ENCODE data around the gene HIRA.

The HIRA gene

DNA sequence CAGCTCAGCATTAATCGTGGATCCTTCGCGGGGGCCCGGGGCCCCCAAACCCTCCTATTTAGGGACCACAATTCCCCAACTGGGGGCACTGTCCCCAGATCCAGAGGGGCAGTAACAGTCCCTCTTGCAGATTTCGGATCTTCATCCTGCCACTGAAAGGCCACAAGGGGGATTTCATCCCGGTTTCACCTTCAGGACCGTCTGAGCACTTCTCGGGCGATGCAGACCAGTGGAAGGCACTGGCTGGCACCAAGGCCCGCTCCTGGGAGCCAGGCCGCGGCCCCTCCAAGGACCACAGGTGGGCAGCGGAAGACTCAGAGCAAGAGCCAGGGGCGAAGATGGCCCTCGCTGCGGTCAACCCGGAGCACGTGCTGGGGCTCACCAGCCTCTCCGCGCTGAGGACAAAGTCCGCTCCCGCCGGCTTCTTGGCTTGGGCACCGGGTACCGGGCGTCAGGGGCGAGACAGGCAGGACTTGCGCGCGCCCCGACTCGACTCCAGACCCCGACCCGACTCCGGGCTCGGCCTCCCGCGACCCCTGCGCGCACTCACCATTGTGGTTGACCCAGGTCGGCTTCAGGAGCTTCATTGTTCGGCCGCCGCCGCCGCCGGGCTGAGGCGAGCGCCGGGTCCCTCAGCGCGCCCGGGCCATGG is 517 bp downstream of the HIRA start:
- peak overlapping the region; percentile 8 for H3K9ac ChIP-seq (ENCODE audit: low read length)
- H3K27me3 ChIP-seq (ENCODE audit: control insufficient read depth, insufficient read depth, low read length), result no peaks in the 10 kb centered on the region
- peaks cover 12% of the 10 kb centered on the region for H3K36me3 ChIP-seq (ENCODE audit: control insufficient read depth, insufficient read depth, low read length)
- peaks cover 14% of the 10 kb centered on the region for H3K4me1 ChIP-seq (ENCODE audit: control insufficient read depth, insufficient read depth, low read length)
- H3K27ac ChIP-seq (ENCODE audit: low read depth, low read length), result no peak overlapping the region
- peak overlapping the region; percentile 91 for H3K4me3 ChIP-seq (ENCODE audit: low read length)

DNA sequence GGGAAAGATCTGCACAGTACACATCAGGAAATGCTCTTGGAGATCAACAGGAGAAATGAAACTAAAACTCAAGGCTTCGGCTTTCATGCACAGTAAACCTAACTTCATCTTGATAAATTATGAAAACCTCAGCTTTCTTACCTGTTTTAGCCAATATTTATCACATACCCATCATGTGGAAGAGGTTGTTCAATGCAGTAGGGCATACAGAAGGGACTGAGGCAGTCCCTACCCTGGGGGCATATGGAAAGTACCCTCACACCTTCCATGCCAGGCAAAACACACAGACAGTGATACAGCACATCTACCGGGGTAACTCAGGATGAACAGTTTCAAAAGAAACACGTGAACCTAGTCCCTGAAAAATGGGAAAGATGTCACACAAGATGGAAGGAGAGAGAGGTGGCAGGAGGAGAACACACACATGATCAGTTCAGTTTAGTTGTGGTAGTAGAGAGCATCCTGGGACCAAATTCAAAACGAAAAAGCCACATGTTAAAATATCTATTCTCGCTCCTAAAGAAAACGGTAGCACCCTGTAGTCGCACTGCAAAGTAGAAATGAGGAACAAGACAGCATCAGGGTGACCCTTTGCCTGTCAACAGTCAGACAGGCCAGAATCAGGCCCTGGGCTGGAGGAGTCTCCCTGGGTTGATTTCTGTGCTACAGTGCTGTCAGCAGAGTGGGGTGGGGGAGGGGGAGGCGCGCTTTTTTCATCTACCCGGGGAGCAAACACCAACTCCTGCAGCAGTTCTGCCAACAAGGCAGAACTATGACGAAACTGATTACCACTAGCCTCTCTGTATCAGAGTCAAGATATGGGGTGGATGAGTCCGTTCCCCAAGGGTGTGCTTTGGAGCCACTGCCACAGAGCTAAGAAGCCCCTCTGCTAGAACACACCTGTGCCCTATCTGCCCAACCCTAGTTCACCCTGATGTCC is 1.3 kb downstream of the HIRA start:
- peak overlapping the region; percentile 91 for H3K4me3 ChIP-seq (ENCODE audit: low read length)
- H3K36me3 ChIP-seq (ENCODE audit: control insufficient read depth, insufficient read depth, low read length), result peaks cover 6% of the 10 kb centered on the region
- H3K9ac ChIP-seq (ENCODE audit: low read length), result peak overlapping the region; percentile 8
- peaks cover 14% of the 10 kb centered on the region for H3K4me1 ChIP-seq (ENCODE audit: control insufficient read depth, insufficient read depth, low read length)
- no peaks in the 10 kb centered on the region for H3K27me3 ChIP-seq (ENCODE audit: control insufficient read depth, insufficient read depth, low read length)
- H3K27ac ChIP-seq (ENCODE audit: low read depth, low read length), result no peak overlapping the region

DNA sequence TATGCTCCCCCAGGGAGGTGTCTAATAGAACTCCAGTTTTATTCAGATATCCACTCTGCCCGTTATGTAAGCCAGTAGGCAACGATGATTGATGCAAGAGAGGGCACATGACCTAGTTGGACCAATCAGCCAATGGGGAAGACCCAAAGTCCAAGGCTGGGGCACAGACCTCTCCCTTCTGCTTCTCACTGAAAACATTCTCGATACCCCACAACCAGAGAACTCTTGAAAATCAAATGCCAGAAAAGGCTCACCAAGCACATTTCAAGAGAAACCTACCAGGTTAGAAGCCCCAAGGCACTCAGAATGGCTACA is 7.4 kb downstream of the HIRA start:
- no peaks in the 10 kb centered on the region for H3K4me1 ChIP-seq (ENCODE audit: control insufficient read depth, insufficient read depth, low read length)
- H3K4me3 ChIP-seq (ENCODE audit: low read length), result no peak overlapping the region
- H3K9ac ChIP-seq (ENCODE audit: low read length), result no peak overlapping the region
- H3K36me3 ChIP-seq (ENCODE audit: control insufficient read depth, insufficient read depth, low read length), result no peaks in the 10 kb centered on the region
- H3K27me3 ChIP-seq (ENCODE audit: control insufficient read depth, insufficient read depth, low read length), result no peaks in the 10 kb centered on the region
- H3K27ac ChIP-seq (ENCODE audit: low read depth, low read length), result no peak overlapping the region

GRCh38 chr22:19422440-19423301 is 8.9 kb downstream of the HIRA start:
- Histone ChIP-seq H3K27ac (ENCODE audit: low read depth, low read length) (no peak overlapping the region), H3K4me1 (ENCODE audit: control insufficient read depth, insufficient read depth, low read length) (no peaks in the 10 kb centered on the region), H3K4me3 (ENCODE audit: low read length) (no peak overlapping the region), H3K27me3 (ENCODE audit: control insufficient read depth, insufficient read depth, low read length) (no peaks in the 10 kb centered on the region), H3K36me3 (ENCODE audit: control insufficient read depth, insufficient read depth, low read length) (no peaks in the 10 kb centered on the region), H3K9ac (ENCODE audit: low read length) (no peak overlapping the region)

DNA sequence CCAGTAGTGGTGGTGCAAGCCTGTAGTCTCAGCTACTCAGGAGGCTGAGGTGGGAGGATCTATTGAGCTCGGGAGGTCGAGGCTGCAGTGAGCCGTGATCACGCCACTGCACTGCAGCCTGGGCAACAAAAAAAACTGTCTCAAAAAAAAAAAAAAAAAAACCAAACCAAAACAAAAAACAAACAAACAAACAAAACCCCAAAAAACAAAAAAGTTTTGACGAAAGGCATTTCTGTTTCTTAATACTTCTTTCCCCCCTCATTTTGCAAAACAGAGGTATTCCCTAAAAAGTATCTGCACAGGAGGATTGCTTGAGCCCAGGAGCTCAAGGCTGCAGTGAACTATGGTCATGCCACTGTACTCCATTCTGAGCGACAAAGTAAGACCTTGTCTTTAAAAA is 11.2 kb downstream of the HIRA start:
- H3K4me1 ChIP-seq (ENCODE audit: control insufficient read depth, insufficient read depth, low read length), result no peaks in the 10 kb centered on the region
- H3K9ac ChIP-seq (ENCODE audit: low read length), result no peak overlapping the region
- no peak overlapping the region for H3K27ac ChIP-seq (ENCODE audit: low read depth, low read length)
- no peaks in the 10 kb centered on the region for H3K27me3 ChIP-seq (ENCODE audit: control insufficient read depth, insufficient read depth, low read length)
- no peak overlapping the region for H3K4me3 ChIP-seq (ENCODE audit: low read length)
- no peaks in the 10 kb centered on the region for H3K36me3 ChIP-seq (ENCODE audit: control insufficient read depth, insufficient read depth, low read length)

GRCh38 chr22:19419464-19420178 is 11.9 kb downstream of the HIRA start:
- Histone ChIP-seq H3K27ac (ENCODE audit: low read depth, low read length) (no peak overlapping the region), H3K36me3 (ENCODE audit: control insufficient read depth, insufficient read depth, low read length) (no peaks in the 10 kb centered on the region), H3K4me3 (ENCODE audit: low read length) (no peak overlapping the region), H3K4me1 (ENCODE audit: control insufficient read depth, insufficient read depth, low read length) (no peaks in the 10 kb centered on the region), H3K9ac (ENCODE audit: low read length) (no peak overlapping the region), H3K27me3 (ENCODE audit: control insufficient read depth, insufficient read depth, low read length) (no peaks in the 10 kb centered on the region)

GRCh38 chr22:19419086-19419463 is 12.5 kb downstream of the HIRA start:
- H3K27ac ChIP-seq (ENCODE audit: low read depth, low read length), result no peak overlapping the region
- H3K9ac ChIP-seq (ENCODE audit: low read length), result no peak overlapping the region
- H3K27me3 ChIP-seq (ENCODE audit: control insufficient read depth, insufficient read depth, low read length), result no peaks in the 10 kb centered on the region
- no peaks in the 10 kb centered on the region for H3K4me1 ChIP-seq (ENCODE audit: control insufficient read depth, insufficient read depth, low read length)
- no peak overlapping the region for H3K4me3 ChIP-seq (ENCODE audit: low read length)
- H3K36me3 ChIP-seq (ENCODE audit: control insufficient read depth, insufficient read depth, low read length), result no peaks in the 10 kb centered on the region

GRCh38 chr22:19412923-19413322 is 18.6 kb downstream of the HIRA start:
- H3K4me3 ChIP-seq (ENCODE audit: low read length), result no peak overlapping the region

GRCh38 chr22:19412478-19412877 is 19.1 kb downstream of the HIRA start:
- no peak overlapping the region for H3K27ac ChIP-seq (ENCODE audit: low read depth, low read length)
- no peaks in the 10 kb centered on the region for H3K4me1 ChIP-seq (ENCODE audit: control insufficient read depth, insufficient read depth, low read length)
- no peaks in the 10 kb centered on the region for H3K27me3 ChIP-seq (ENCODE audit: control insufficient read depth, insufficient read depth, low read length)

More at GRCh38 chr22:19412923-19413322, 18.6 kb downstream of the HIRA start:
- Histone ChIP-seq H3K9ac (ENCODE audit: low read length) (no peak overlapping the region), H3K27me3 (ENCODE audit: control insufficient read depth, insufficient read depth, low read length) (no peaks in the 10 kb centered on the region), H3K27ac (ENCODE audit: low read depth, low read length) (no peak overlapping the region), H3K36me3 (ENCODE audit: control insufficient read depth, insufficient read depth, low read length) (peaks cover 4% of the 10 kb centered on the region), H3K4me1 (ENCODE audit: control insufficient read depth, insufficient read depth, low read length) (no peaks in the 10 kb centered on the region)

DNA sequence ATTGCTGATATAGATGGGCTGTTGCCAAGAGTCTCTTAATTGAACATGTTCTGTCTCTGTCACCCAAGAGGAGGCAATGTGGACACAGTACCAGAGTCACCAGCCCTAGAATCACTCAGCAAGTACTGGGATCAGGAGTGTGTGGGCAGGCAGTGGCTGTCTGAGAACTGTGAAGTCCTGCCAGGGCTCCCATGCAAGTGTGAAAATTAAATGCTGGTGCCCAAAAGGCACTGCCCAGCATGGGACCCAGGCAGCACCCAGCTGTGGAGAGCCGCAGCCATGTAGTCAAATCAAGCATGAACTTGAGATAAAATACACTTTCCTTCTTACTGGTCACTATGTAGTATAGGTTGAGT is 19.9 kb downstream of the HIRA start:
- Histone ChIP-seq H3K4me3 (ENCODE audit: low read length) (no peak overlapping the region), H3K4me1 (ENCODE audit: control insufficient read depth, insufficient read depth, low read length) (no peaks in the 10 kb centered on the region), H3K36me3 (ENCODE audit: control insufficient read depth, insufficient read depth, low read length) (peaks cover 5% of the 10 kb centered on the region), H3K27ac (ENCODE audit: low read depth, low read length) (no peak overlapping the region), H3K27me3 (ENCODE audit: control insufficient read depth, insufficient read depth, low read length) (no peaks in the 10 kb centered on the region), H3K9ac (ENCODE audit: low read length) (no peak overlapping the region)

More at GRCh38 chr22:19412478-19412877, 19.1 kb downstream of the HIRA start:
- Histone ChIP-seq H3K4me3 (ENCODE audit: low read length) (no peak overlapping the region), H3K36me3 (ENCODE audit: control insufficient read depth, insufficient read depth, low read length) (peaks cover 5% of the 10 kb centered on the region), H3K9ac (ENCODE audit: low read length) (no peak overlapping the region)

- no peak overlapping the region for H3K4me3 ChIP-seq (ENCODE audit: low read length)
- H3K27me3 ChIP-seq (ENCODE audit: control insufficient read depth, insufficient read depth, low read length), result no peaks in the 10 kb centered on the region
- peaks cover 5% of the 10 kb centered on the region for H3K36me3 ChIP-seq (ENCODE audit: control insufficient read depth, insufficient read depth, low read length)
- no peaks in the 10 kb centered on the region for H3K4me1 ChIP-seq (ENCODE audit: control insufficient read depth, insufficient read depth, low read length)
- no peak overlapping the region for H3K27ac ChIP-seq (ENCODE audit: low read depth, low read length)
- H3K9ac ChIP-seq (ENCODE audit: low read length), result no peak overlapping the region
These were observed 20.4 kb downstream of the HIRA start for GRCh38 chr22:19410941-19411689.

Data from rectal smooth muscle tissue (tissue), 1 donor.